ENCODE measurements around the gene TIGD6. TPM values are rescaled to one million over a fixed set of nuclear protein-coding genes. Genes with fewer than 3 reads are reported as not detected.

TIGD6 gene
- total RNA-seq, 2 donors from 2014 or later: 4.7 to 11.7 TPM

DNA sequence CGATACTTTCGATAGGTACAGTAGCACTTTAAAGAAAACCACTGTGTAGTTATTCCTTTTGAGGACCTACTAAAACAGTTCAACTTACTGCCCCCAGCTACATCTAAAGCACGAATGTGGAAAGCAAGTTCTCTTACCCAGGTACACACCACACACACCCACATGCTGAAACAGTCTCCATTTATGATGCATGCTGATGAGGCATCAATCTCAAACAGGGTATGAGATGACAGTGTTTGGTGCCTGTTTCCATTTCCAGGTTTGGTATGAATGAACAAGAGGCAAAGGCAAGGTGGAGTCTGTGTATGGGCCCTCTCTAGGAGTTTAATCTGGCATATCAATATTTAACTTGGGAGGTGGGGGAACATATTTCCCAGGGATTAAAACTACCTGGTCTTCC is 14.0 kb upstream of the TIGD6 start:
- no peaks in the 10 kb centered on the region for H3K36me3 ChIP-seq
- no peak overlapping the region for H3K4me3 ChIP-seq
- no peak for DNase-seq (ENCODE audit: low spot score)
- H3K4me1 ChIP-seq (replicated peaks): peaks cover 4% of the 10 kb centered on the region
- no peaks in the 10 kb centered on the region for H3K9me3 ChIP-seq
- no peak overlapping the region for H3K27ac ChIP-seq
- intact Hi-C loops (cut with DNase I): no loop called here
- TF ChIP-seq, protein P1, sequence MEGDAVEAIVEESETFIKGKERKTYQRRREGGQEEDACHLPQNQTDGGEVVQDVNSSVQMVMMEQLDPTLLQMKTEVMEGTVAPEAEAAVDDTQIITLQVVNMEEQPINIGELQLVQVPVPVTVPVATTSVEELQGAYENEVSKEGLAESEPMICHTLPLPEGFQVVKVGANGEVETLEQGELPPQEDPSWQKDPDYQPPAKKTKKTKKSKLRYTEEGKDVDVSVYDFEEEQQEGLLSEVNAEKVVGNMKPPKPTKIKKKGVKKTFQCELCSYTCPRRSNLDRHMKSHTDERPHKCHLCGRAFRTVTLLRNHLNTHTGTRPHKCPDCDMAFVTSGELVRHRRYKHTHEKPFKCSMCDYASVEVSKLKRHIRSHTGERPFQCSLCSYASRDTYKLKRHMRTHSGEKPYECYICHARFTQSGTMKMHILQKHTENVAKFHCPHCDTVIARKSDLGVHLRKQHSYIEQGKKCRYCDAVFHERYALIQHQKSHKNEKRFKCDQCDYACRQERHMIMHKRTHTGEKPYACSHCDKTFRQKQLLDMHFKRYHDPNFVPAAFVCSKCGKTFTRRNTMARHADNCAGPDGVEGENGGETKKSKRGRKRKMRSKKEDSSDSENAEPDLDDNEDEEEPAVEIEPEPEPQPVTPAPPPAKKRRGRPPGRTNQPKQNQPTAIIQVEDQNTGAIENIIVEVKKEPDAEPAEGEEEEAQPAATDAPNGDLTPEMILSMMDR (IDR thresholded peaks at IDR 0.05): no peak
- TF ChIP-seq POLR2AphosphoS5 (IDR thresholded peaks at IDR 0.05): no peak
- no peaks in the 10 kb centered on the region for H3K27me3 ChIP-seq (replicated peaks; ENCODE audit: insufficient read depth)
- 94% methylated on average over 3 of the region's 3 CpGs for WGBS

DNA sequence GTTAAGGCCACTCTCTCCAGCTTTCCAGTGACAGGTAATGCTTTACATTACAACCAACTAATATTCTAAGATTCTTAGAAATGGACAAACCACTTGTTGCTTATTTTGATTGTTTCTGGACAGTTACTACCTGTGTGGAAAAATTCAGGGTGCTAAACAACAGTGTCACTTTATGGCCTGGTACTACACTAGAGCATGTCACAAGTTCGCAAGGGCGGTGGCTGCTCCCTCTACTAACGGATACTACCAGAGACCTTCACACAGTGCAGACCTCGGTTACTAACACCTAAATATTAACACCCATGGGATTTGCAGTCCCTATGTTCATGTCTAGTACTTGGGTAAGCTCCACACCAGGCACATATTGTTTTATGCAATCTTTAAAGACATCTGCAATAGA is 13.5 kb upstream of the TIGD6 start:
- Histone ChIP-seq H3K27ac (no peak overlapping the region), H3K36me3 (no peaks in the 10 kb centered on the region), H3K4me1 (replicated peaks) (peaks cover 4% of the 10 kb centered on the region), H3K27me3 (replicated peaks; ENCODE audit: insufficient read depth) (no peaks in the 10 kb centered on the region), H3K9me3 (no peaks in the 10 kb centered on the region), H3K4me3 (no peak overlapping the region)
- intact Hi-C loops (cut with DNase I): no loop called here
- no peak for DNase-seq (ENCODE audit: low spot score)
- TF ChIP-seq POLR2A (IDR thresholded peaks at IDR 0.05): no peak
- TF ChIP-seq, protein P1 (IDR thresholded peaks at IDR 0.05): no peak
- no peak for TF ChIP-seq POLR2AphosphoS5 (IDR thresholded peaks at IDR 0.05)
- WGBS: 96% methylated on average over 4 of the region's 4 CpGs

DNA sequence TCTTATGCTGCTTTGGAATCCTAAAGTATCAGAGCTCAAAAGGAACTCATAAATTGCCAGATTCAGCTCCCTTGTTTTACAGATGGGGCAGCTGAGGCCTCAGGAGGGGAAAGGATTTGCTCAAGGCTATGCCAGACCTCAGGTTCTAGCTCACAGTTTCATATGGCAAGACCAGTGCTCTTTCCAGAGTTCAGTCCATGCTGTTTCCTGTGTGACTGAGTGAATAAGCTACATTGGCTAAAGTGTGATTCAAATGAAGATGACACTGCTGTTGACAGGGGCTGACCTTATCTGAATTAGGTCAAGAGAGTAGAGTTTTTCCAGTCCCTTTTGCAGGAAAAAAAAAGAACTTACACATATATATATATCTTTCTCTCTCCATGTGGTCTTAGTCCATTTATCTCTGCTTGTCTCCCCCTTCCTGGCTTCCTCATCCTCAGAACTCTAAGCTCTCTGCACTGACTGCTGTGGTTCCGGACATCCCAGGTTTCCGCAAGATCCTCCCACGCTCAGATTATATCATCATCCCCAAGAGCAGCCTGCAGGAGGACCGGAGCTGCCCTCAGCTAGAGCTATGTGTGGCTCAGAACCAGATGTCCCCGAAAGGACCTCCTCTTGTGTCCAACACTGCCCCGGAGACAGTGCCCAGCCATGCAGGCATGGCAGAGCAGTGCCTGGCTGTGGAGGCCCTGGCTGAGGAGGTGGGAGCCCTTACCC is 9.4 kb upstream of the TIGD6 start:
- H3K27ac ChIP-seq: no peak overlapping the region
- WGBS: 71% methylated on average over 6 of the region's 6 CpGs
- intact Hi-C loops (cut with DNase I): loop anchor here (10.0 kb wide), 1 partner anchor 125 kb away; no protein-coding TSS in a partner anchor

DNA sequence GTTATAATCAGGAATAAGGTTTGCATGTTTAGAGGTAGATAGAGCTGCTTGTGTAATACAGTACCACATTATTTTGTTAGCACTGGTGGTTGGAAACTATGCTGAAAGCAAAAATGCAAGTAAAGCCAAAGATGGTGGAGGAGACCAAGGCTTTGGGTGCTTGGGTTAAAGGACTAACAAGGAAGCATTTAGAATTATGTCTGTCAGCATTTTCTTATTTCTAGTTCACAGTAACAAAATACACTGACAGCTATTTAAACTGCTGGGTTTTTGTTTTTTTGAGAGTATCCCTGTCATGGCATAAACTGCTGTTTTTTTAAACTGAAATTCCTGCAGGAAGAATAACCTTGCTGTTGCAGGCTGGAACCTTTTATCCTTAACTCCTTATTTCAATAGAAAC is 6.6 kb upstream of the TIGD6 start:
- Histone ChIP-seq H3K27me3 (replicated peaks; ENCODE audit: insufficient read depth) (no peaks in the 10 kb centered on the region), H3K36me3 (no peaks in the 10 kb centered on the region), H3K27ac (no peak overlapping the region), H3K4me1 (replicated peaks) (peaks cover 3% of the 10 kb centered on the region), H3K9me3 (no peaks in the 10 kb centered on the region), H3K4me3 (no peak overlapping the region)
- no peak for DNase-seq (ENCODE audit: low spot score)
- no peak for TF ChIP-seq POLR2AphosphoS5 (IDR thresholded peaks at IDR 0.05)
- no peak for TF ChIP-seq POLR2A (IDR thresholded peaks at IDR 0.05)
- TF ChIP-seq, protein P1 (IDR thresholded peaks at IDR 0.05): no peak
- intact Hi-C loops (cut with DNase I): loop anchor here (10.0 kb wide), 1 partner anchor 128 kb away; no protein-coding TSS in a partner anchor

More for the DNA sequence above, 9.4 kb upstream of the TIGD6 start:
- Histone ChIP-seq H3K4me3 (no peak overlapping the region), H3K36me3 (no peaks in the 10 kb centered on the region), H3K27me3 (replicated peaks; ENCODE audit: insufficient read depth) (no peaks in the 10 kb centered on the region), H3K4me1 (replicated peaks) (no peaks in the 10 kb centered on the region), H3K9me3 (no peaks in the 10 kb centered on the region)
- TF ChIP-seq POLR2AphosphoS5 (IDR thresholded peaks at IDR 0.05) (no peak), POLR2A (IDR thresholded peaks at IDR 0.05) (no peak)
- TF ChIP-seq, protein P1 (IDR thresholded peaks at IDR 0.05): no peak
- no peak for DNase-seq (ENCODE audit: low spot score)

DNA sequence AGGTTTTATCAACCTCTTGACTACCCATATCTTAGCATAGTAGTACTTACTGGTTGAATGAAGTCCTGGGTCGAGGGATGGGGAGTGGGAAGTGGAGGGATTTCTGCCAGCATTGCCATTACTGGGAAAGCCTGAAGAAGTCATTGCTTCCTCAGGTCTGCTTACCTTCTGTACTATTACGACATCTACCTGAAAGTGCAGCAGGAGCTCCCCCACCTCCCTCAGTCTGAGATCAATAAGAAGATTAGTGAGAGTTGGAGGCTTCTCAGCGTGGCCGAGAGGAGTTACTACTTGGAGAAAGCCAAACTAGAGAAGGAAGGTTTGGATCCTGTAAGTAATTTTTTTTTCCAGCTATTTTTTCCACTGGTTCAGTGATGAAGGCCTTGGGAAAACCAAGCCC is 5.9 kb upstream of the TIGD6 start:
- no peak for DNase-seq (ENCODE audit: low spot score)
- Histone ChIP-seq H3K4me3 (no peak overlapping the region), H3K27me3 (replicated peaks; ENCODE audit: insufficient read depth) (no peaks in the 10 kb centered on the region), H3K36me3 (no peaks in the 10 kb centered on the region), H3K27ac (no peak overlapping the region), H3K4me1 (replicated peaks) (peaks cover 3% of the 10 kb centered on the region), H3K9me3 (no peaks in the 10 kb centered on the region)
- TF ChIP-seq POLR2A (IDR thresholded peaks at IDR 0.05): no peak
- TF ChIP-seq POLR2AphosphoS5 (IDR thresholded peaks at IDR 0.05): no peak
- TF ChIP-seq, protein P1 (IDR thresholded peaks at IDR 0.05): no peak
- intact Hi-C loops (cut with DNase I): loop anchor here (10.0 kb wide), 1 partner anchor 128 kb away; no protein-coding TSS in a partner anchor
- WGBS: 50% methylated on average over 4 of the region's 4 CpGs

Data from prostate gland (tissue), 2 donors.